ENCODE measurements around the gene CLCN5. TPM values are rescaled to one million over a fixed set of nuclear protein-coding genes. Genes with fewer than 3 reads are reported as not detected.

The CLCN5 gene
- total and polyA plus RNA-seq, 2 of the 13 experiments (the other 11 are each of a cell fraction or from before 2014, with no cell fraction given) = 7.8 to 27.3 TPM

DNA sequence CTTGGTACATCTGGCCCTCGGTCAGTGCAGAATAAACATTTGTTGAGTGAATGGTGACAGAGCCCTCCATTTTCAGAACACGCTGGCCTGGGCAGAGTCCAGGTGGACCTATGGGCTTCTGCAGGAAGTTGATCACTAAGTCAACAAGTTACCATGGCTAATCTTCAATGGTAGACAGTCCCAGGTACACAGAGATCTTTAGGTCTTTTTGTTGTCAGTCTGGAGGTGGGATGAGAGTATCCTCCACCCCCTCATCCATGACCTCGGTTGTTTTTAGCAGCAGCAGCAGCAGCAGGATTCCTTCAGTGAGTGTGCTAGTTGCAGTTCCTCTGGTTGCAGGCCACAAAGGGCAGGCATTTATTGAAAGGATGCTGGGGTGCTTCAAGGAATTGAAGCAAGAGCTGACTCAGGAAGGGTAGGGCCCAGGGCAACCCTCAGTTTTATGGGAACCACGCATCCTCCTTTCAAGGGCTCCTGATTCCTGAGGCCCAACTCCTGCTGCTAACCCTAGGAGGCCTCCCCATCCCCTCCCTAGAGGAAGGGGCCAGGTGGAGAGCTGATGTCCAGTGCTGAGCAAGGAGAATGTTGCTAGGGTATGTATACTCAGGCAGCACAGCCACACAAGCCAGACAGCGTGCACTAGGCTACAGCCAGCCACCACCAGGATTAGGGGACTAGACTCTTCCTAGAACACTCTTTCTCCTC, 44.8 kb upstream of the CLCN5 start (continued):
- TF ChIP-seq, protein P1, sequence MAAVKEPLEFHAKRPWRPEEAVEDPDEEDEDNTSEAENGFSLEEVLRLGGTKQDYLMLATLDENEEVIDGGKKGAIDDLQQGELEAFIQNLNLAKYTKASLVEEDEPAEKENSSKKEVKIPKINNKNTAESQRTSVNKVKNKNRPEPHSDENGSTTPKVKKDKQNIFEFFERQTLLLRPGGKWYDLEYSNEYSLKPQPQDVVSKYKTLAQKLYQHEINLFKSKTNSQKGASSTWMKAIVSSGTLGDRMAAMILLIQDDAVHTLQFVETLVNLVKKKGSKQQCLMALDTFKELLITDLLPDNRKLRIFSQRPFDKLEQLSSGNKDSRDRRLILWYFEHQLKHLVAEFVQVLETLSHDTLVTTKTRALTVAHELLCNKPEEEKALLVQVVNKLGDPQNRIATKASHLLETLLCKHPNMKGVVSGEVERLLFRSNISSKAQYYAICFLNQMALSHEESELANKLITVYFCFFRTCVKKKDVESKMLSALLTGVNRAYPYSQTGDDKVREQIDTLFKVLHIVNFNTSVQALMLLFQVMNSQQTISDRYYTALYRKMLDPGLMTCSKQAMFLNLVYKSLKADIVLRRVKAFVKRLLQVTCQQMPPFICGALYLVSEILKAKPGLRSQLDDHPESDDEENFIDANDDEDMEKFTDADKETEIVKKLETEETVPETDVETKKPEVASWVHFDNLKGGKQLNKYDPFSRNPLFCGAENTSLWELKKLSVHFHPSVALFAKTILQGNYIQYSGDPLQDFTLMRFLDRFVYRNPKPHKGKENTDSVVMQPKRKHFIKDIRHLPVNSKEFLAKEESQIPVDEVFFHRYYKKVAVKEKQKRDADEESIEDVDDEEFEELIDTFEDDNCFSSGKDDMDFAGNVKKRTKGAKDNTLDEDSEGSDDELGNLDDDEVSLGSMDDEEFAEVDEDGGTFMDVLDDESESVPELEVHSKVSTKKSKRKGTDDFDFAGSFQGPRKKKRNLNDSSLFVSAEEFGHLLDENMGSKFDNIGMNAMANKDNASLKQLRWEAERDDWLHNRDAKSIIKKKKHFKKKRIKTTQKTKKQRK (IDR thresholded peaks at IDR 0.05; ENCODE audit: low read length) = no peak
- TF ChIP-seq ZBTB14 (CRISPR knock-in tag; IDR thresholded peaks at IDR 0.05) (no peak), ZNF124 (CRISPR knock-in tag; IDR thresholded peaks at IDR 0.05) (no peak), ZNF616 (CRISPR knock-in tag; IDR thresholded peaks at IDR 0.05; ENCODE audit: low read depth) (no peak), ESRRA (CRISPR knock-in tag; IDR thresholded peaks at IDR 0.05; ENCODE audit: low read depth) (no peak; the same call in 1 of the 2 replicates), SRSF1 (optimal IDR thresholded peaks at IDR 0.05; ENCODE audit: low read depth, low read length) (no peak), ZNF589 (CRISPR knock-in tag; conservative IDR thresholded peaks at IDR 0.05) (no peak), PLSCR1 (CRISPR knock-in tag; IDR thresholded peaks at IDR 0.05; ENCODE audit: borderline replicate concordance) (no peak), ZNF451 (CRISPR knock-in tag; IDR thresholded peaks at IDR 0.05) (no peak), KMT2A (CRISPR knock-in tag; IDR thresholded peaks at IDR 0.05) (no peak), TFDP2 (CRISPR knock-in tag; IDR thresholded peaks at IDR 0.05) (no peak), SOX13 (IDR thresholded peaks at IDR 0.05) (0 out of 2 replicates have a peak, but pooled peaks have one; percentile 12), SOX13 (CRISPR knock-in tag; conservative IDR thresholded peaks at IDR 0.05 in 1 of 2, IDR thresholded peaks at IDR 0.05 in 1 of 2) (peak in 1 of 2 experiments; percentile 79; a peak in 2 of 4 replicates), SP140L (CRISPR knock-in tag; IDR thresholded peaks at IDR 0.05; ENCODE audit: borderline replicate concordance) (no peak), ZNF12 (CRISPR knock-in tag; IDR thresholded peaks at IDR 0.05) (no peak), ZFY (CRISPR knock-in tag; IDR thresholded peaks at IDR 0.05) (peak; percentile 59; the same call in 1 of the 2 replicates), SCMH1 (CRISPR knock-in tag; IDR thresholded peaks at IDR 0.05; ENCODE audit: borderline replicate concordance) (no peak), FLYWCH1 (CRISPR knock-in tag; IDR thresholded peaks at IDR 0.05) (no peak), AGO1 (IDR thresholded peaks at IDR 0.05; ENCODE audit: low read depth, low read length, poor library complexity, severe bottlenecking) (no peak), ZBTB20 (CRISPR knock-in tag; IDR thresholded peaks at IDR 0.05; ENCODE audit: borderline replicate concordance, low read depth) (peak; percentile 87; the same call in 1 of the 2 replicates), ZNF781 (CRISPR knock-in tag; IDR thresholded peaks at IDR 0.05; ENCODE audit: borderline replicate concordance, not compliant biosample characterization) (no peak), ZNF746 (CRISPR knock-in tag; IDR thresholded peaks at IDR 0.05) (peak; percentile 75; the same call in 1 of the 2 replicates), SP4 (CRISPR knock-in tag; IDR thresholded peaks at IDR 0.05) (peak; percentile 45; the same call in 1 of the 2 replicates), SP5 (CRISPR knock-in tag; IDR thresholded peaks at IDR 0.05; ENCODE audit: borderline replicate concordance, low read depth) (peak; percentile 77)
